HCT116 (cell line): ENCODE measurements around the gene CDCA4. TPM values are rescaled to one million over a fixed set of nuclear protein-coding genes. Genes with fewer than 3 reads are reported as not detected.

ENCODE experiments used
- ATAC-seq: fragments of 200-7000 bp; cut with Tn5 transposase; 2 replicates; pipeline ENCODE4 v1.9.1; 2020; ENCODE audit warnings: mild to moderate bottlenecking, moderate library complexity
- BruUV-seq: library from RNA; stranded (reverse); fragments of 400-500 nt; replicated peaks from 2 replicates; lab custom pipeline; 2021; lab: Mats Ljungman, UMichigan
- CTCF ChIA-PET: fragments of 300-600 bp; sonication (Branson Sonifier 250); formaldehyde crosslinking; loops from one replicate; lab custom pipeline; 2021; ENCODE audit warnings: antibody characterized with exemption; lab: Charles Lee
- POLR2A ChIA-PET: fragments of 300-600, 350-600 bp; sonication (Branson Sonifier 250); formaldehyde crosslinking; loops from one replicate; lab custom pipeline; 2021; ENCODE audit warnings: antibody characterized with exemption; lab: Charles Lee
- RAD21 ChIA-PET, 2 experiments: fragments of 300-600 bp; sonication (Branson Sonifier 250); formaldehyde crosslinking; loops; one replicate each; lab custom pipeline; 2023; ENCODE audit warnings: low total read pairs in 2 of 2; ENCODE audit not compliant: uncharacterized antibody in 2 of 2, unreplicated experiment in 2 of 2, low non-redundant PET in 1 of 2; lab: Charles Lee
- DNase-seq: peaks from one replicate; pipeline ENCODE4 v3.0.0-alpha.2; 2010; ENCODE audit warnings: low read depth, low spot score
- H2AFZ ChIP-seq: fragments of 200-600 bp; shearing (Covaris generic), sonication (generic); 2 replicates; pipeline ENCODE4 v1.6.1; 2017; ENCODE audit warnings: low read depth, mixed run types, mixed read lengths, antibody characterized with exemption, low read length; ENCODE audit not compliant: poor library complexity, severe bottlenecking
- H3K27ac ChIP-seq: 2 replicates; pipeline ENCODE4 v1.5.1; 2012; ENCODE audit warnings: low read depth, low read length
- H3K27me3 ChIP-seq: fragments of 200-600 bp; sonication (generic); 2 replicates; pipeline ENCODE4 v1.6.1; 2016; ENCODE audit warnings: mixed run types, low read length, mixed read lengths; ENCODE audit not compliant: insufficient read depth
- H3K36me3 ChIP-seq, 2 experiments: fragments of 200-500 bp in 1 of 2; fragments of 200-600 bp in 1 of 2; sonication (Bioruptor generic) in 1 of 2; sonication (generic) in 1 of 2; 2 replicates each; pipeline versions ENCODE4 v1.5.1 to v1.6.1; 2014 to 2016; ENCODE audit warnings: low read length in 2 of 2, inconsistent platforms in 1 of 2, mixed read lengths in 1 of 2, mixed run types in 1 of 2; ENCODE audit not compliant: insufficient read depth in 2 of 2, control insufficient read depth in 1 of 2
- H3K4me1 ChIP-seq, 2 experiments: fragments of 200-600 bp in 1 of 2; sonication (generic) in 1 of 2; 2 replicates each; pipeline versions ENCODE4 v1.5.1 to v1.6.1; 2012 to 2017; ENCODE audit warnings: low read length in 2 of 2, inconsistent platforms in 1 of 2, mild to moderate bottlenecking in 1 of 2, mixed read lengths in 1 of 2, mixed run types in 1 of 2, moderate library complexity in 1 of 2; ENCODE audit not compliant: insufficient read depth in 2 of 2, control insufficient read depth in 1 of 2
- H3K4me2 ChIP-seq: fragments of 200-600 bp; sonication (generic); 2 replicates; pipeline ENCODE4 v1.6.1; 2017; ENCODE audit warnings: mixed run types, low read length, mixed read lengths
- H3K4me3 ChIP-seq, 2 experiments: fragments of 200-600 bp in 1 of 2; sonication (generic) in 1 of 2; replicated peaks in 1 of 2; 2 replicates each; pipeline ENCODE4 v1.5.1; 2011 to 2016; ENCODE audit warnings: low read length in 2 of 2, control low read depth in 1 of 2, low read depth in 1 of 2, mild to moderate bottlenecking in 1 of 2, mixed read lengths in 1 of 2, mixed run types in 1 of 2
- H3K79me2 ChIP-seq: fragments of 200-600 bp; sonication (generic); 2 replicates; pipeline ENCODE4 v1.6.1; 2017; ENCODE audit warnings: mild to moderate bottlenecking, mixed run types, low read length, moderate library complexity, mixed read lengths; ENCODE audit not compliant: insufficient read depth
- H3K9ac ChIP-seq: fragments of 200-600 bp; sonication (generic); 2 replicates; pipeline ENCODE4 v1.6.1; 2016; ENCODE audit warnings: low read length, mixed read lengths
- H3K9me2 ChIP-seq: fragments of 200-600 bp; sonication (generic), shearing (Covaris generic); 2 replicates; pipeline ENCODE4 v1.6.1; 2017; ENCODE audit warnings: mixed run types, mild to moderate bottlenecking, moderate library complexity; ENCODE audit not compliant: insufficient read depth
- H3K9me3 ChIP-seq, 2 experiments: fragments of 200-500 bp in 1 of 2; fragments of 200-600 bp in 1 of 2; sonication (Bioruptor generic) in 1 of 2; sonication (generic) in 1 of 2; 2 replicates each; pipeline ENCODE4 v1.6.1; 2014 to 2017; ENCODE audit warnings: low read length in 2 of 2, mixed read lengths in 2 of 2, inconsistent platforms in 1 of 2, low read depth in 1 of 2, mild to moderate bottlenecking in 1 of 2, mixed run types in 1 of 2, moderate library complexity in 1 of 2; ENCODE audit not compliant: control insufficient read depth in 1 of 2, insufficient read depth in 1 of 2
- H4K20me1 ChIP-seq: fragments of 200-600 bp; sonication (generic), shearing (Covaris generic); 2 replicates; pipeline ENCODE4 v1.6.1; 2017; ENCODE audit warnings: mixed run types, mild to moderate bottlenecking, moderate library complexity; ENCODE audit not compliant: insufficient read depth
- ATF3 ChIP-seq: IDR thresholded peaks from 2 replicates; pipeline ENCODE4 v1.6.1; 2012
- CBX3 ChIP-seq: IDR thresholded peaks from 2 replicates; pipeline ENCODE4 v1.6.1; 2012; ENCODE audit warnings: low read depth
- CEBPB ChIP-seq: IDR thresholded peaks from 2 replicates; pipeline ENCODE4 v1.6.1; 2012; ENCODE audit warnings: low read depth
- CTCF ChIP-seq, 3 experiments: fragments of 200-600 bp in 1 of 3; sonication (generic) in 1 of 3; IDR thresholded peaks in 2 of 3; conservative IDR thresholded peaks in 1 of 3; 2 replicates each; pipeline ENCODE4 v1.5.1; 2012 to 2017; ENCODE audit warnings: low read depth in 2 of 3, low read length in 2 of 3, antibody characterized with exemption in 1 of 3, borderline replicate concordance in 1 of 3, control low read depth in 1 of 3, mild to moderate bottlenecking in 1 of 3, mixed read lengths in 1 of 3, mixed run types in 1 of 3, moderate library complexity in 1 of 3; ENCODE audit not compliant: insufficient read depth in 1 of 3
- EGR1 ChIP-seq: IDR thresholded peaks from 2 replicates; pipeline ENCODE4 v1.6.1; 2012; ENCODE audit warnings: low read depth
- ELF1 ChIP-seq: IDR thresholded peaks from 2 replicates; pipeline ENCODE4 v1.6.1; 2012; ENCODE audit warnings: low read depth, borderline replicate concordance
- EZH2 ChIP-seq: fragments of 200-600 bp; sonication (generic); IDR thresholded peaks from 2 replicates; pipeline ENCODE4 v1.6.1; 2017; ENCODE audit warnings: antibody characterized with exemption, mixed run types
- FOSL1 ChIP-seq: IDR thresholded peaks from 2 replicates; pipeline ENCODE4 v1.6.1; 2012; ENCODE audit warnings: low read depth
- JUND ChIP-seq: IDR thresholded peaks from 2 replicates; pipeline ENCODE4 v1.6.1; 2012
- MAX ChIP-seq: IDR thresholded peaks from 2 replicates; pipeline ENCODE4 v1.6.1; 2012
- POLR2A ChIP-seq: IDR thresholded peaks from 2 replicates; pipeline ENCODE4 v1.7.0; 2011; ENCODE audit warnings: borderline replicate concordance; ENCODE audit not compliant: insufficient read depth, insufficient read length; ENCODE audit errors: extremely low read depth
- POLR2AphosphoS5 ChIP-seq: IDR thresholded peaks from 2 replicates; pipeline ENCODE4 v1.6.1; 2011; ENCODE audit warnings: mild to moderate bottlenecking, low read depth, low read length, moderate library complexity
- REST ChIP-seq: IDR thresholded peaks from 2 replicates; pipeline ENCODE4 v1.6.1; 2012; ENCODE audit warnings: low read depth
- SIN3A ChIP-seq: IDR thresholded peaks from 2 replicates; pipeline ENCODE4 v1.6.1; 2012; ENCODE audit warnings: low read depth
- SP1 ChIP-seq: IDR thresholded peaks from 2 replicates; pipeline ENCODE4 v1.6.1; 2012; ENCODE audit warnings: low read depth
- SRF ChIP-seq: IDR thresholded peaks from 2 replicates; pipeline ENCODE4 v1.6.1; 2012; ENCODE audit warnings: low read depth
- TCF7L2 ChIP-seq: IDR thresholded peaks from 2 replicates; pipeline ENCODE4 v1.7.0; 2011; ENCODE audit warnings: borderline replicate concordance, inconsistent platforms; ENCODE audit not compliant: insufficient read depth, insufficient read length; ENCODE audit errors: extremely low read depth
- YY1 ChIP-seq: IDR thresholded peaks from 2 replicates; pipeline ENCODE4 v1.6.1; 2011; ENCODE audit warnings: low read length, low read depth, moderate library complexity, mild to moderate bottlenecking; ENCODE audit not compliant: insufficient replicate concordance; ENCODE audit errors: extremely low read depth
- ZBTB33 ChIP-seq: IDR thresholded peaks from 2 replicates; pipeline ENCODE4 v1.6.1; 2011; ENCODE audit warnings: mild to moderate bottlenecking, low read length, moderate library complexity; ENCODE audit not compliant: insufficient replicate concordance; ENCODE audit errors: extremely low read depth
- ZFX ChIP-seq: fragments of 450-650 bp; IDR thresholded peaks from 2 replicates; pipeline ENCODE4 v1.6.1; 2017
- intact Hi-C: fragments of 100-400 bp; cut with micrococcal nuclease; formaldehyde crosslinking; loops from 2 replicates; pipeline ENCODE4 v1.10.0; 2022
- total RNA-seq: library from RNA; stranded (reverse); gene quantifications from one replicate; pipeline ENCODE4 v1.2.1, GENCODE V29; 2021; ENCODE audit not compliant: unreplicated experiment

The CDCA4 gene
- total RNA-seq, 1 experiment from 2014 or later, result 62.4 TPM

GRCh38 chr14:105061428-105062047 lies 40.7 kb upstream of the CDCA4 start:
- Histone ChIP-seq H3K4me2 (no peak overlapping the region), H3K4me3 (no peak overlapping the region), H3K9ac (no peak overlapping the region), H3K27me3 (no peaks in the 10 kb centered on the region), H3K27ac (no peak overlapping the region), H3K9me2 (no peaks in the 10 kb centered on the region), H3K36me3 (no peaks in the 10 kb centered on the region), H4K20me1 (no peaks in the 10 kb centered on the region), H3K79me2 (no peaks in the 10 kb centered on the region), H3K4me1 (peaks cover 0 to 15% of the 10 kb centered on the region in 2 experiments; a peak in 2 of 4 replicates), H3K9me3 (no peaks in the 10 kb centered on the region), H2AFZ (no peak overlapping the region)
- DNase-seq, result no peak
- no peak for TF ChIP-seq POLR2A
- no peak for TF ChIP-seq POLR2AphosphoS5
- TF ChIP-seq SIN3A, result no peak
- no peak for TF ChIP-seq ZBTB33
- no peak for TF ChIP-seq JUND
- no peak for TF ChIP-seq YY1
- TF ChIP-seq ATF3, result no peak
- TF ChIP-seq FOSL1, result no peak
- no peak for TF ChIP-seq MAX
- no peak for TF ChIP-seq EGR1
- TF ChIP-seq TCF7L2, result no peak
- no peak for TF ChIP-seq SRF
- no peak for TF ChIP-seq ZFX
- no peak for TF ChIP-seq EZH2
- TF ChIP-seq REST, result no peak
- TF ChIP-seq CTCF (IDR thresholded peaks at IDR 0.05 in 2 of 3, conservative IDR thresholded peaks at IDR 0.05 in 1 of 3; ENCODE audit: borderline replicate concordance in 1 of 3, insufficient read depth in 1 of 3, low read depth in 2 of 3, low read length in 2 of 3), result no peak
- no peak for TF ChIP-seq ELF1
- no peak for TF ChIP-seq CBX3
- TF ChIP-seq SP1, result no peak
- TF ChIP-seq CEBPB, result no peak
- ATAC-seq, result no peak
- RAD21 ChIA-PET, result no interaction called here
- intact Hi-C loops, result no loop called here
- BruUV-seq, result no TSS peak
- POLR2A ChIA-PET, result no interaction called here
- CTCF ChIA-PET, result interaction anchor here (1.5 kb wide), 1 partner anchor 16 kb away, joined by 3 read pairs; no protein-coding TSS in a partner anchor
